Measurements from ENCODE around the gene KRTAP10-2.
A peak's percentile ranks its signal among the peaks of the same experiment; 100 is the strongest.

KRTAP10-2 gene

GRCh38 chr21:44557491-44558328 is 6.4 kb upstream of the KRTAP10-2 start:
- Mint-ChIP-seq H3K27ac (no peak overlapping the region), H3K4me1 (peaks cover 33% of the 10 kb centered on the region), H3K27me3 (ENCODE audit: low read depth) (peaks cover 28% of the 10 kb centered on the region), H3K4me3 (peak overlapping the region in 1 of 3 experiments; percentile 16), H3K9me3 (peaks cover 24% of the 10 kb centered on the region), H3K36me3 (ENCODE audit: low read depth) (no peaks in the 10 kb centered on the region)
- TF ChIP-seq CTCF (IDR thresholded peaks at IDR 0.05; ENCODE audit: unreplicated experiment in 3 of 3), result no peak

- peaks cover 18% of the 10 kb centered on the region for H3K9me3 Mint-ChIP-seq
- H3K4me3 Mint-ChIP-seq, result no peak overlapping the region
- no peak for TF ChIP-seq CTCF (IDR thresholded peaks at IDR 0.05; ENCODE audit: unreplicated experiment in 3 of 3)
- no peak overlapping the region for H3K27ac Mint-ChIP-seq
- H3K27me3 Mint-ChIP-seq (ENCODE audit: low read depth), result peaks cover 30% of the 10 kb centered on the region
- peaks cover 33% of the 10 kb centered on the region for H3K4me1 Mint-ChIP-seq
- no peaks in the 10 kb centered on the region for H3K36me3 Mint-ChIP-seq (ENCODE audit: low read depth)
These were observed 5.6 kb upstream of the KRTAP10-2 start for GRCh38 chr21:44556879-44557278.

GRCh38 chr21:44555200-44555875 is 4.0 kb upstream of the KRTAP10-2 start:
- Mint-ChIP-seq H3K36me3 (ENCODE audit: low read depth) (no peaks in the 10 kb centered on the region), H3K9me3 (peaks cover 11% of the 10 kb centered on the region), H3K4me3 (no peak overlapping the region), H3K4me1 (peaks cover 33% of the 10 kb centered on the region), H3K27me3 (ENCODE audit: low read depth) (peaks cover 33% of the 10 kb centered on the region), H3K27ac (no peak overlapping the region)
- no peak for TF ChIP-seq CTCF (IDR thresholded peaks at IDR 0.05; ENCODE audit: unreplicated experiment in 3 of 3)

- Mint-ChIP-seq H3K36me3 (ENCODE audit: low read depth) (no peaks in the 10 kb centered on the region), H3K4me1 (peaks cover 42% of the 10 kb centered on the region), H3K27me3 (ENCODE audit: low read depth) (peaks cover 26% of the 10 kb centered on the region), H3K9me3 (peaks cover 1% of the 10 kb centered on the region), H3K4me3 (no peak overlapping the region), H3K27ac (no peak overlapping the region)
- no peak for TF ChIP-seq CTCF (IDR thresholded peaks at IDR 0.05; ENCODE audit: unreplicated experiment in 3 of 3)
These were observed 1.4 kb upstream of the KRTAP10-2 start for GRCh38 chr21:44552681-44553080.

GRCh38 chr21:44552136-44552535 is 831 bp upstream of the KRTAP10-2 start:
- Mint-ChIP-seq H3K4me3 (no peak overlapping the region), H3K9me3 (peaks cover 6% of the 10 kb centered on the region), H3K27ac (no peak overlapping the region), H3K36me3 (ENCODE audit: low read depth) (peaks cover 4% of the 10 kb centered on the region), H3K4me1 (peaks cover 36% of the 10 kb centered on the region), H3K27me3 (ENCODE audit: low read depth) (peaks cover 24% of the 10 kb centered on the region)
- no peak for TF ChIP-seq CTCF (IDR thresholded peaks at IDR 0.05; ENCODE audit: unreplicated experiment in 3 of 3)
